Measurements from ENCODE around the gene CNTN4.

The CNTN4 gene

GRCh38 chr3:2872884-2873283 lies 774.2 kb downstream of the CNTN4 start:
- H3K27ac Mint-ChIP-seq, result no peak overlapping the region
- intact Hi-C loops (cut with micrococcal nuclease), result no loop called here
- no peaks in the 10 kb centered on the region for H3K4me1 Mint-ChIP-seq (ENCODE audit: low read depth)
- H3K9me3 Mint-ChIP-seq, result peaks cover 11% of the 10 kb centered on the region
- H3K36me3 Mint-ChIP-seq (ENCODE audit: low read depth), result no peaks in the 10 kb centered on the region
- H3K4me3 Mint-ChIP-seq, result no peak overlapping the region
- H3K27me3 Mint-ChIP-seq, result no peaks in the 10 kb centered on the region

- Mint-ChIP-seq H3K4me1 (ENCODE audit: low read depth) (no peaks in the 10 kb centered on the region), H3K27me3 (no peaks in the 10 kb centered on the region), H3K36me3 (ENCODE audit: low read depth) (no peaks in the 10 kb centered on the region), H3K4me3 (no peak overlapping the region), H3K9me3 (peaks cover 11% of the 10 kb centered on the region), H3K27ac (no peak overlapping the region)
- intact Hi-C loops (cut with micrococcal nuclease), result no loop called here
Observed at GRCh38 chr3:2873986-2874385, 775.3 kb downstream of the CNTN4 start.

DNA sequence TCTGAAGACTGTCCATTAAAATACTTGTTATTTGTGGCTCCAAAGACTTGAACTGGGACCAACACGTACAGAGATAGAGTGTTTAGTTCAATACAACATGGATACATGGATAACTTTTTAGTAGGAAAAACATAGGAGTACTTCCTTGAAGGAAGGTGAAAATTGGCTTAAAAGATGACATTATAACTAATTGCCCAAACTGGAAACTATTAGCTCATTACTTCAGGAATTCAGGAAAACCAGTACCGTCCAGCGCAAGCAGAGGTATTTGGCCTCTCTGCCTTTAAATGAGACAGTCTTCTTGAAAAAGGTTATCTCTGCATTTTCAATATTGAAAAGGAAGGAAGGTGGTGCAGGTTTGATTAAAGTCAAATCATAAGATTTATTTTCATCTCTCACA lies 777.0 kb downstream of the CNTN4 start:
- H3K27ac Mint-ChIP-seq, result no peak overlapping the region
- peaks cover 18% of the 10 kb centered on the region for H3K9me3 Mint-ChIP-seq
- no peaks in the 10 kb centered on the region for H3K4me1 Mint-ChIP-seq (ENCODE audit: low read depth)
- H3K27me3 Mint-ChIP-seq, result no peaks in the 10 kb centered on the region
- intact Hi-C loops (cut with micrococcal nuclease), result no loop called here
- H3K4me3 Mint-ChIP-seq, result no peak overlapping the region
- no peaks in the 10 kb centered on the region for H3K36me3 Mint-ChIP-seq (ENCODE audit: low read depth)

- H3K27ac Mint-ChIP-seq, result no peak overlapping the region
Observed at GRCh38 chr3:2876362-2876761, 777.7 kb downstream of the CNTN4 start.

GRCh38 chr3:2879023-2879422 lies 780.4 kb downstream of the CNTN4 start:
- Mint-ChIP-seq H3K4me1 (ENCODE audit: low read depth) (no peaks in the 10 kb centered on the region), H3K36me3 (ENCODE audit: low read depth) (no peaks in the 10 kb centered on the region), H3K4me3 (no peak overlapping the region), H3K9me3 (peaks cover 16% of the 10 kb centered on the region), H3K27ac (no peak overlapping the region), H3K27me3 (no peaks in the 10 kb centered on the region)
- intact Hi-C loops (cut with micrococcal nuclease), result no loop called here

More at GRCh38 chr3:2876362-2876761, 777.7 kb downstream of the CNTN4 start:
- intact Hi-C loops (cut with micrococcal nuclease), result no loop called here
- Mint-ChIP-seq H3K36me3 (ENCODE audit: low read depth) (no peaks in the 10 kb centered on the region), H3K27me3 (no peaks in the 10 kb centered on the region), H3K4me3 (no peak overlapping the region), H3K9me3 (peaks cover 19% of the 10 kb centered on the region), H3K4me1 (ENCODE audit: low read depth) (no peaks in the 10 kb centered on the region)

GRCh38 chr3:2879587-2879986 lies 780.9 kb downstream of the CNTN4 start:
- intact Hi-C loops (cut with micrococcal nuclease), result no loop called here
- peaks cover 11% of the 10 kb centered on the region for H3K9me3 Mint-ChIP-seq
- H3K27me3 Mint-ChIP-seq, result no peaks in the 10 kb centered on the region
- H3K4me3 Mint-ChIP-seq, result no peak overlapping the region
- no peaks in the 10 kb centered on the region for H3K36me3 Mint-ChIP-seq (ENCODE audit: low read depth)
- H3K4me1 Mint-ChIP-seq (ENCODE audit: low read depth), result no peaks in the 10 kb centered on the region
- no peak overlapping the region for H3K27ac Mint-ChIP-seq

- Mint-ChIP-seq H3K27ac (no peak overlapping the region), H3K9me3 (peaks cover 8% of the 10 kb centered on the region), H3K4me3 (no peak overlapping the region), H3K36me3 (ENCODE audit: low read depth) (no peaks in the 10 kb centered on the region), H3K4me1 (ENCODE audit: low read depth) (no peaks in the 10 kb centered on the region), H3K27me3 (no peaks in the 10 kb centered on the region)
- intact Hi-C loops (cut with micrococcal nuclease), result no loop called here
Observed at GRCh38 chr3:2880218-2880756, 781.6 kb downstream of the CNTN4 start.

DNA sequence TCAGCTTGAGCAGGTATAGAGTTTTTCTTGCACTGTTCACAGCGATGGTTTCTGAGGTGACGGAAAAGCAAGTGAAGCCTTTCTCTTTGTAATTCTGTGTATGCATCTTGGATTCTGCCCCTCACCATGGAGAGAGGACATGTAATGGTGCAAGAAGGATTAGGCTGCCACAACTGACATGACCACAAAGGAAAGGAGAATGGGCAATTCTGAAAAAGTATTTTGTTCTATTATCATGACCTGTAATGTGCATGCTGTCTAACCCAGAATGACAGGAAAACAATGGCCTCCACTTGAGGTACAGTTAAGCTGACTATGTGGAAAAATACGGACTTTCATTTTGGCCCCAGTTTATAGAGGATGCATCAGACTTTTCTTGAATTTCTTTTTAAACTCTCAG lies 784.6 kb downstream of the CNTN4 start:
- H3K36me3 Mint-ChIP-seq (ENCODE audit: low read depth), result no peaks in the 10 kb centered on the region
- H3K9me3 Mint-ChIP-seq, result peaks cover 8% of the 10 kb centered on the region
- intact Hi-C loops (cut with micrococcal nuclease), result no loop called here
- no peak overlapping the region for H3K4me3 Mint-ChIP-seq
- no peaks in the 10 kb centered on the region for H3K4me1 Mint-ChIP-seq (ENCODE audit: low read depth)
- no peak overlapping the region for H3K27ac Mint-ChIP-seq
- no peaks in the 10 kb centered on the region for H3K27me3 Mint-ChIP-seq

- Mint-ChIP-seq H3K27ac (no peak overlapping the region), H3K4me1 (ENCODE audit: low read depth) (no peaks in the 10 kb centered on the region), H3K36me3 (ENCODE audit: low read depth) (no peaks in the 10 kb centered on the region), H3K4me3 (no peak overlapping the region), H3K9me3 (no peaks in the 10 kb centered on the region), H3K27me3 (no peaks in the 10 kb centered on the region)
- intact Hi-C loops (cut with micrococcal nuclease), result no loop called here
Observed at GRCh38 chr3:2888592-2888991, 789.9 kb downstream of the CNTN4 start.

DNA sequence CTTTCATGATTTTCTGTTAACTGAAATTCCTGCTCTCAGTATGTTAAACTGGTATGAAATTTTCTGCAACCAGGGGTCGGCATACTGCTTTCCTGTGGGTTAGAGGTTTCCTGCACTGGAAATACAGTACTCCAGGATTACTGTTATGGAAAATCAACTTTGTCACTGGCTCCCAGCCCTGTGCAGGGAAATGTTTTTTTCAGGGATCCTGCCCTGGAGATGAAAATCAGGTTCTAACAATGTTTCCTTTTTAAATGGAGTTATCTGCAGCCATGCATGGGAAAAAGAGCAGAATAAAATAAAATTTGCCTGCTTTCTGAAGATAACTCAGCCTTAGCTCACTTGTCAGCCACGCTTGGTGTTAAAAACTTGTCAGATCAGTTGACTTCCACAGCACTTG lies 791.1 kb downstream of the CNTN4 start:
- intact Hi-C loops (cut with micrococcal nuclease), result no loop called here
- H3K4me3 Mint-ChIP-seq, result no peak overlapping the region
- no peak overlapping the region for H3K27ac Mint-ChIP-seq
- H3K27me3 Mint-ChIP-seq, result no peaks in the 10 kb centered on the region
- H3K36me3 Mint-ChIP-seq (ENCODE audit: low read depth), result no peaks in the 10 kb centered on the region
- H3K9me3 Mint-ChIP-seq, result no peaks in the 10 kb centered on the region
- H3K4me1 Mint-ChIP-seq (ENCODE audit: low read depth), result no peaks in the 10 kb centered on the region

GRCh38 chr3:2896308-2896939 lies 797.8 kb downstream of the CNTN4 start:
- Mint-ChIP-seq H3K36me3 (ENCODE audit: low read depth) (no peaks in the 10 kb centered on the region), H3K9me3 (no peaks in the 10 kb centered on the region)

GRCh38 chr3:2897821-2898220 lies 799.2 kb downstream of the CNTN4 start:
- Mint-ChIP-seq H3K4me3 (no peak overlapping the region), H3K27ac (no peak overlapping the region), H3K9me3 (no peaks in the 10 kb centered on the region), H3K27me3 (no peaks in the 10 kb centered on the region), H3K4me1 (ENCODE audit: low read depth) (no peaks in the 10 kb centered on the region), H3K36me3 (ENCODE audit: low read depth) (no peaks in the 10 kb centered on the region)
- intact Hi-C loops (cut with micrococcal nuclease), result no loop called here

More at GRCh38 chr3:2896308-2896939, 797.8 kb downstream of the CNTN4 start:
- H3K4me1 Mint-ChIP-seq (ENCODE audit: low read depth), result no peaks in the 10 kb centered on the region
- intact Hi-C loops (cut with micrococcal nuclease), result no loop called here
- H3K27me3 Mint-ChIP-seq, result no peaks in the 10 kb centered on the region
- no peak overlapping the region for H3K27ac Mint-ChIP-seq
- no peak overlapping the region for H3K4me3 Mint-ChIP-seq

- intact Hi-C loops (cut with micrococcal nuclease), result no loop called here
- Mint-ChIP-seq H3K4me3 (no peak overlapping the region), H3K36me3 (ENCODE audit: low read depth) (no peaks in the 10 kb centered on the region), H3K9me3 (no peaks in the 10 kb centered on the region), H3K4me1 (ENCODE audit: low read depth) (no peaks in the 10 kb centered on the region), H3K27ac (no peak overlapping the region), H3K27me3 (no peaks in the 10 kb centered on the region)
Observed at GRCh38 chr3:2898591-2899353, 800.1 kb downstream of the CNTN4 start.

DNA sequence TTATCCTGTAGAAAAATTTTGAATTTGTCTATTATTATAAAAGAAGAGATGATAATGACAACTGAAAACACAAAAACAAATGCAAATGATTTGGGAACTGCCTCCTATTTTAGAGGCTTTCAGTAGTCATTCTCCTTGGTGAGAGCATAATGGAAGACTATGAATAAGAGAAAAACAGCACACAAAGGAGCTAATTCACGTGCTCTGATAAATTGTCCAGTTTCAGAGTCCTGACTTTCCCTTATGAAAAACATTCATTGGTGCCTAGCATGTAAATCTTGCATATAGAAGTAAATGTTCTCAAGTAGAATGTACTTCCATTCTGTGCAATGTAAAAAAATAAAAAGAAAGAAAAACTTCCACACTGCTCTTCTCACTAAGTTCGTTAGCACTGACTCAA lies 805.4 kb downstream of the CNTN4 start:
- Mint-ChIP-seq H3K4me1 (ENCODE audit: low read depth) (no peaks in the 10 kb centered on the region), H3K9me3 (no peaks in the 10 kb centered on the region), H3K4me3 (no peak overlapping the region), H3K36me3 (ENCODE audit: low read depth) (no peaks in the 10 kb centered on the region), H3K27ac (no peak overlapping the region), H3K27me3 (no peaks in the 10 kb centered on the region)
- intact Hi-C loops (cut with micrococcal nuclease), result no loop called here

All from dendritic cell treated with granulocyte-macrophage colony-stimulating factor and Interleukin-4, amounts not matched to agents 40 ng/mL and 50 ng/mL, for 4 days (primary cell).